ENCODE measurements around the gene ETFDH. TPM values are rescaled to one million over a fixed set of nuclear protein-coding genes. Genes with fewer than 3 reads are reported as not detected.
"Not testable (repeated sequence)": the region's sequence is repeated elsewhere in the genome, so short reads cannot be mapped to it uniquely, and the experiment has no call there.

ETFDH gene
- polyA plus RNA-seq, 1 experiment = 13.5 TPM

GRCh38 chr4:158750379-158750778 lies 78.3 kb downstream of the ETFDH start:
- TF ChIP-seq, protein P1, sequence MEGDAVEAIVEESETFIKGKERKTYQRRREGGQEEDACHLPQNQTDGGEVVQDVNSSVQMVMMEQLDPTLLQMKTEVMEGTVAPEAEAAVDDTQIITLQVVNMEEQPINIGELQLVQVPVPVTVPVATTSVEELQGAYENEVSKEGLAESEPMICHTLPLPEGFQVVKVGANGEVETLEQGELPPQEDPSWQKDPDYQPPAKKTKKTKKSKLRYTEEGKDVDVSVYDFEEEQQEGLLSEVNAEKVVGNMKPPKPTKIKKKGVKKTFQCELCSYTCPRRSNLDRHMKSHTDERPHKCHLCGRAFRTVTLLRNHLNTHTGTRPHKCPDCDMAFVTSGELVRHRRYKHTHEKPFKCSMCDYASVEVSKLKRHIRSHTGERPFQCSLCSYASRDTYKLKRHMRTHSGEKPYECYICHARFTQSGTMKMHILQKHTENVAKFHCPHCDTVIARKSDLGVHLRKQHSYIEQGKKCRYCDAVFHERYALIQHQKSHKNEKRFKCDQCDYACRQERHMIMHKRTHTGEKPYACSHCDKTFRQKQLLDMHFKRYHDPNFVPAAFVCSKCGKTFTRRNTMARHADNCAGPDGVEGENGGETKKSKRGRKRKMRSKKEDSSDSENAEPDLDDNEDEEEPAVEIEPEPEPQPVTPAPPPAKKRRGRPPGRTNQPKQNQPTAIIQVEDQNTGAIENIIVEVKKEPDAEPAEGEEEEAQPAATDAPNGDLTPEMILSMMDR (IDR thresholded peaks at IDR 0.05; ENCODE audit: insufficient read depth, low read depth, low read length) = no peak
- Histone ChIP-seq H3K4me3 (ENCODE audit: low read depth, low read length) (no peak overlapping the region), H3K36me3 (ENCODE audit: control insufficient read depth, insufficient read depth, low read length) (no peaks in the 10 kb centered on the region), H3K27me3 (ENCODE audit: control insufficient read depth, insufficient read depth, low read length) (no peaks in the 10 kb centered on the region)
- peak; percentile 94 for DNase-seq (ENCODE audit: low read depth)
- ChIA-PET POLR2A (no interaction called here), CTCF (no interaction called here)

DNA sequence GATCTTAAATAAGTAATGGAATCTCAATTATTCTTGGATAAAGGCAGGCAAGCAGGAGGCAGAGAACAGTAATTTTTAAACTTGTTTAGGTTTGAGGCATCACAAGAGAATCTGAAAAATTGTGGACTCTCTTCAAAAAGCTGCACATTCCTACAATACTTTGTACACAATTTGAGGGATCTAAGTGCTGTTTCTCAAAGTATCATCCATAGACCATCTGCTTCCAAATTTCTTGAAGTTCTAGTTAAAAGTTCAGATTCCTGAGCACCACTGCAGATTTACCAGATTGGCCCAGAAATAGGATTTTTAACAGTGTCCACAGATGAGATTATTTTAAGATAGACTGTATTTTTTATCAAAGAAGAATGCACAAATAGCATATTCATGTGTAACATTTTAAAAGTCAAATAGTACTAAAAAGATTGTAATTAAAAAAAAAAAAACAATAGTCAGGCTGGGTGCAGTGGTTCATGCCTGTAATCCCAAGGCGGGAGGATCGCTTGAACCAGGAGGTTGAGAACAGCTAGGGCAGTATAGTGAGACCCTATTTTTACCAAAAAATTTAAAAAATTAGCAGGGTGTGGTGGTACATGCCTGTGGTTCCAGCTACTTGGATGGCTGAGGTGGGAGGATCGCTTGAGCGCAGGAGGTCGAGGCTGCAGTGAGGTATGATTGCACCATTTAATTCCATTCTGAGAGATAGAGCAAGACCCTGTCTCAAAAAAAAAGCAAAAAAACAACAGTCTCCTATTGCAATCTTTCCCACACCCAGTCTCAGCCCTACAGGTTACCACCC lies 82.5 kb downstream of the ETFDH start:
- CTCF ChIA-PET = no interaction called here
- peak; percentile 91 for DNase-seq (ENCODE audit: low read depth)
- Histone ChIP-seq H3K36me3 (ENCODE audit: control insufficient read depth, insufficient read depth, low read length) (no peaks in the 10 kb centered on the region), H3K27me3 (ENCODE audit: control insufficient read depth, insufficient read depth, low read length) (no peaks in the 10 kb centered on the region), H3K4me3 (ENCODE audit: low read depth, low read length) (no peak overlapping the region)
- POLR2A ChIA-PET = interaction anchor here (0.7 kb wide), 1 partner anchor 534 kb away, joined by 10 read pairs; no protein-coding TSS in a partner anchor
- TF ChIP-seq, protein P1 (IDR thresholded peaks at IDR 0.05; ENCODE audit: insufficient read depth, low read depth, low read length) = no peak

DNA sequence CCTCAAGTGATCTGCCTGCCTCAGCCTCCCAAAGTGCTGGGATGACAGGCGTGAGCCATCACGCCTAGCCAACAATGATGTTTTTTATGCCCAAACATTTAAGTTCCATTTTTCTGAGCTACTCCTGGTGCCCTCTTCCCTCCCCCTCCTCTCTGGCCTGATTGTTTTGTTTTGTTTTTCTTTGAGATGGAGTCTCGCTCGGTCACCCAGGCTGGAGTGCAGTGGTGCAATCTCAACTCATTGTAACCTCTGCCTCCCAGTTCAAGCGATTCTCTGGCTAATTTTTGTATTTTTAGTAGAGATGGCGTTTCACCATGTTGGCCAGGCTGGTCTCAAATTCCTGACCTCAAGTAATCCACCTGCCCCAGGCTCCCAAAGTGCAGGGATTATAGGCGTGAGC lies 83.7 kb downstream of the ETFDH start:
- CTCF ChIA-PET = interaction anchor here (0.6 kb wide), 1 partner anchor 66 kb away, joined by 3 read pairs; no protein-coding TSS in a partner anchor
- POLR2A ChIA-PET = not testable (repeated sequence)

GRCh38 chr4:158756588-158756987 lies 84.5 kb downstream of the ETFDH start:
- POLR2A ChIA-PET = no interaction called here
- no peak overlapping the region for H3K4me3 ChIP-seq (ENCODE audit: low read depth, low read length)
- CTCF ChIA-PET = interaction anchor here (1.0 kb wide), 1 partner anchor 54 kb away, joined by 4 read pairs; no protein-coding TSS in a partner anchor

More for the DNA sequence above, 83.7 kb downstream of the ETFDH start:
- not testable (repeated sequence) for H3K36me3 ChIP-seq (ENCODE audit: control insufficient read depth, insufficient read depth, low read length); H3K27me3 ChIP-seq (ENCODE audit: control insufficient read depth, insufficient read depth, low read length); H3K4me3 ChIP-seq (ENCODE audit: low read depth, low read length); DNase-seq (ENCODE audit: low read depth)

GRCh38 chr4:158758142-158758541 lies 86.0 kb downstream of the ETFDH start:
- TF ChIP-seq, protein P1 (IDR thresholded peaks at IDR 0.05; ENCODE audit: insufficient read depth, low read depth, low read length) = no peak
- POLR2A ChIA-PET = no interaction called here
- CTCF ChIA-PET = no interaction called here
- Histone ChIP-seq H3K4me3 (ENCODE audit: low read depth, low read length) (no peak overlapping the region), H3K36me3 (ENCODE audit: control insufficient read depth, insufficient read depth, low read length) (no peaks in the 10 kb centered on the region), H3K27me3 (ENCODE audit: control insufficient read depth, insufficient read depth, low read length) (no peaks in the 10 kb centered on the region)
- DNase-seq (ENCODE audit: low read depth) = peak; percentile 62

More at GRCh38 chr4:158756588-158756987, 84.5 kb downstream of the ETFDH start:
- no peaks in the 10 kb centered on the region for H3K27me3 ChIP-seq (ENCODE audit: control insufficient read depth, insufficient read depth, low read length)
- no peak for DNase-seq (ENCODE audit: low read depth)
- H3K36me3 ChIP-seq (ENCODE audit: control insufficient read depth, insufficient read depth, low read length) = no peaks in the 10 kb centered on the region
- TF ChIP-seq, protein P1 (IDR thresholded peaks at IDR 0.05; ENCODE audit: insufficient read depth, low read depth, low read length) = no peak

Data from BJ (cell line).